Activated CD8-positive, alpha-beta T cell treated with anti-CD3 and anti-CD28 coated beads for 36 hours (primary cell): Measurements from ENCODE around the gene CA10. TPM values are rescaled to one million over a fixed set of nuclear protein-coding genes. Genes with fewer than 3 reads are reported as not detected.

ENCODE experiments used
- ATAC-seq: fragments of 200-7000 bp; cut with Tn5 transposase; one replicate; pipeline ENCODE4 v1.10.0; 2021; ENCODE audit warnings: mild to moderate bottlenecking, moderate library complexity
- CTCF ChIA-PET: fragments of 350-600 bp; sonication (Branson Sonifier 250); formaldehyde crosslinking; loops from one replicate; lab custom pipeline; 2021; ENCODE audit warnings: antibody characterized with exemption; lab: Charles Lee
- POLR2A ChIA-PET: fragments of 350-600 bp; sonication (Branson Sonifier 250); formaldehyde crosslinking; loops from one replicate; lab custom pipeline; 2021; ENCODE audit warnings: antibody characterized with exemption; lab: Charles Lee
- DNase-seq: peaks from one replicate; pipeline ENCODE4 v3.0.0-alpha.2; 2020
- H3K27ac Mint-ChIP-seq: one replicate; pipeline ENCODE4 v1.8.0; 2021; ENCODE audit warnings: mild to moderate bottlenecking, mixed read lengths
- H3K27me3 Mint-ChIP-seq: one replicate; pipeline ENCODE4 v1.8.0; 2021; ENCODE audit warnings: mixed read lengths
- H3K36me3 Mint-ChIP-seq: one replicate; pipeline ENCODE4 v1.8.0; 2021; ENCODE audit warnings: low read depth, mixed read lengths
- H3K4me1 Mint-ChIP-seq: one replicate; pipeline ENCODE4 v1.8.0; 2021; ENCODE audit warnings: low read depth, mixed read lengths
- H3K4me3 Mint-ChIP-seq: one replicate; pipeline ENCODE4 v1.8.0; 2021; ENCODE audit warnings: mild to moderate bottlenecking, moderate library complexity, mixed read lengths
- H3K9me3 Mint-ChIP-seq: one replicate; pipeline ENCODE4 v1.8.0; 2021; ENCODE audit warnings: mixed read lengths
- intact Hi-C: fragments of 100-400 bp; cut with micrococcal nuclease; formaldehyde crosslinking; loops from one replicate; pipeline ENCODE4 v1.10.0; 2022
- total RNA-seq, 2 experiments: library from RNA; stranded (reverse); gene quantifications; one replicate each; pipeline ENCODE4 v1.2.3, GENCODE V29; 2021
- TF ChIP-seq, protein P1 (sequence below): fragments of 200-600 bp; IDR thresholded peaks from one replicate; pipeline ENCODE4 v1.8.0; 2022; ENCODE audit warnings: antibody characterized with exemption, mild to moderate bottlenecking

The CA10 gene
- total RNA-seq, 2 experiments from 2014 or later: not detected

DNA sequence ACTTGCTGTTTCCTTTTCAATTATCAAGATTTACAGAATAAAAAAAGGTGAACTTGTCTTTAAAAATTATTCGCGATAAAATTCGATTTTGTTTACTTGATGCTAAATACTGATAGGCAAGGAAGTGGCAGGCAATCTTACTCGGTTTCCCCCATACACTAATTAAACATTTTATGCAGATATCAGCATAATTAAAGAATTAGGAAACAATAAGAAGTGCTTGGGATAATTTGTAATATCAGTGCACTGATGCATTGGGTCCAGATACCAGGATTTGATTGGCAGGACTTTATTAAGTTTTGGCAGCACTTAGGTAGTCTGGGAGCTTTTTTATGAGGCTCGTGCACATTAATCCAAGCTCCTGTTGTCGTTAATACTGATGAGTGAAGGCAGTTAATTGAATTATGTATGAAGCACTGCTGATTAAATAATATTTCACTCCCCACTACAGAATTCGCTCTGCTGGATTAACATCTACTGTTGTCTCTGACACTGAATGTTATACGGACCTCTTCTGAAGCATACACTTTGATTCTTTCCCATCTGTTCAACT lies 165.6 kb downstream of the CA10 start:
- H3K27ac Mint-ChIP-seq: no peak overlapping the region
- H3K4me1 Mint-ChIP-seq: no peaks in the 10 kb centered on the region
- H3K27me3 Mint-ChIP-seq: no peaks in the 10 kb centered on the region
- ATAC-seq (no peak), DNase-seq (no peak)
- ChIA-PET CTCF (no interaction called here), POLR2A (no interaction called here)
- intact Hi-C loops: no loop called here
- no peaks in the 10 kb centered on the region for H3K9me3 Mint-ChIP-seq
- no peaks in the 10 kb centered on the region for H3K36me3 Mint-ChIP-seq
- no peak overlapping the region for H3K4me3 Mint-ChIP-seq
- TF ChIP-seq, protein P1, sequence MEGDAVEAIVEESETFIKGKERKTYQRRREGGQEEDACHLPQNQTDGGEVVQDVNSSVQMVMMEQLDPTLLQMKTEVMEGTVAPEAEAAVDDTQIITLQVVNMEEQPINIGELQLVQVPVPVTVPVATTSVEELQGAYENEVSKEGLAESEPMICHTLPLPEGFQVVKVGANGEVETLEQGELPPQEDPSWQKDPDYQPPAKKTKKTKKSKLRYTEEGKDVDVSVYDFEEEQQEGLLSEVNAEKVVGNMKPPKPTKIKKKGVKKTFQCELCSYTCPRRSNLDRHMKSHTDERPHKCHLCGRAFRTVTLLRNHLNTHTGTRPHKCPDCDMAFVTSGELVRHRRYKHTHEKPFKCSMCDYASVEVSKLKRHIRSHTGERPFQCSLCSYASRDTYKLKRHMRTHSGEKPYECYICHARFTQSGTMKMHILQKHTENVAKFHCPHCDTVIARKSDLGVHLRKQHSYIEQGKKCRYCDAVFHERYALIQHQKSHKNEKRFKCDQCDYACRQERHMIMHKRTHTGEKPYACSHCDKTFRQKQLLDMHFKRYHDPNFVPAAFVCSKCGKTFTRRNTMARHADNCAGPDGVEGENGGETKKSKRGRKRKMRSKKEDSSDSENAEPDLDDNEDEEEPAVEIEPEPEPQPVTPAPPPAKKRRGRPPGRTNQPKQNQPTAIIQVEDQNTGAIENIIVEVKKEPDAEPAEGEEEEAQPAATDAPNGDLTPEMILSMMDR: no peak

DNA sequence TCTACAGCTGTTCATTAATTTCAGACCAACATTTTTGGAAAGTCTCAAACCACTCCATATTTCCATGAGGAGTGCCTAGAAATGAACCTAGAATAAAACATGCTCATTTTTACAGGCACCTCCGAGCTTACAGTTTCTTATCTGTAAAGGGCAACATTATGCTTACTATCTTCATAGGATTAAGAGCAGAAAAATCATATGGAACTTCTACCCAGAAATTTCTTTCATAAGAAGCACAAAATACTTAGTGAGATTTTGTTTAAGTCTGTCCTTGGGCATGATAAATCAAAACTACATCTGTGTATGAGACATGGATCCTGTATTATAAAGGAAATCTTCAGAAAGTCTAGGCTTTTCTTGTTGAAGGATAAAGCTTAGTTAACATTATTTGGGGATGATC lies 187.4 kb downstream of the CA10 start:
- TF ChIP-seq, protein P1: no peak
- no peaks in the 10 kb centered on the region for H3K36me3 Mint-ChIP-seq
- H3K27ac Mint-ChIP-seq: no peak overlapping the region
- no peak for DNase-seq
- intact Hi-C loops: no loop called here
- no peaks in the 10 kb centered on the region for H3K27me3 Mint-ChIP-seq
- POLR2A ChIA-PET: no interaction called here
- no peaks in the 10 kb centered on the region for H3K4me1 Mint-ChIP-seq
- H3K4me3 Mint-ChIP-seq: no peak overlapping the region
- ATAC-seq: no peak
- H3K9me3 Mint-ChIP-seq: peaks cover 1% of the 10 kb centered on the region
- CTCF ChIA-PET: no interaction called here

DNA sequence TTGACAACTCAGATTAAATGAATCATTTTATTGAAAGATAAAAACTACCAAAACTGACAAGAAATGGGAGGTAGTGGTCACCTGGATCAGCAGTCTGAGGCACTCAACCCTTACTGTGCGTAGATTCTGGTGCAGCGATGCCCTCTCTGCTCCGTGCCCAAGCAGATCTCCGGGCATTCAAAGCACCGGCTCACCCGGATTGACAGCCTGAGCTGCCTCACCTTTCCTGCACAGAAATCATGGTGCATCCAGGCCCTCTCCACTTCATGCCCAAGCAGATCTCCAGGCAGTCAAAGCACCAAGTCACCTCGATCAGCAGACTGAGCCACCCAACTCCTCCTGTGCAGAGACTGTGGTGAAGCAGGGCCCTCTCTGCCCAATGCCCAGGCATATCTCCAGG lies 196.8 kb downstream of the CA10 start:
- Mint-ChIP-seq H3K27ac (no peak overlapping the region), H3K9me3 (peaks cover 7% of the 10 kb centered on the region)
- POLR2A ChIA-PET: no interaction called here

DNA sequence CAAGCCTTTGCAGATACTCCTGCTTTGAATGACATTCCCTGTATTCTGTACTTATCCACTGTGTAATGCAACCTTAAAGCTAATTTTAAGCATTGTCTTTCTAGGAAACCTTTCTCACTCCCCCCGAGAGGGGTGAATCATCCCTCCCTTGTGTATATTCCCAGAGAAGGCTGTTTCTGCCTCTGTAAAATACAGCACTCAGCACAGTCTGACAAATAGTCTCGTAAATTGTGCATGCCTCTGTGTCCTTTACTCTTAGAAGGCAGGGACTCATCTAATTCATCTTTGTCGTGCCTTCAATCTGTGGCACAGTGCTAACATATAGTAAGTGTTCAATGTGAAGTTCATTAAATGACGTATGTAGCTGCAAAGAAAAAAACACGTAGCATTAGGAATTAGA lies 200.7 kb downstream of the CA10 start:
- TF ChIP-seq, protein P1: no peak
- H3K36me3 Mint-ChIP-seq: no peaks in the 10 kb centered on the region
- H3K4me1 Mint-ChIP-seq: no peaks in the 10 kb centered on the region
- H3K27me3 Mint-ChIP-seq: peaks cover 3% of the 10 kb centered on the region
- no peaks in the 10 kb centered on the region for H3K9me3 Mint-ChIP-seq
- no peak overlapping the region for H3K27ac Mint-ChIP-seq
- POLR2A ChIA-PET: no interaction called here
- CTCF ChIA-PET: no interaction called here
- DNase-seq (no peak), ATAC-seq (no peak)
- H3K4me3 Mint-ChIP-seq: no peak overlapping the region
- intact Hi-C loops: no loop called here

More for the DNA sequence above, 196.8 kb downstream of the CA10 start:
- no peak overlapping the region for H3K4me3 Mint-ChIP-seq
- intact Hi-C loops: no loop called here
- peaks cover 3% of the 10 kb centered on the region for H3K27me3 Mint-ChIP-seq
- no peaks in the 10 kb centered on the region for H3K4me1 Mint-ChIP-seq
- no peak for ATAC-seq
- TF ChIP-seq, protein P1: no peak
- H3K36me3 Mint-ChIP-seq: no peaks in the 10 kb centered on the region
- DNase-seq: no peak
- CTCF ChIA-PET: no interaction called here

DNA sequence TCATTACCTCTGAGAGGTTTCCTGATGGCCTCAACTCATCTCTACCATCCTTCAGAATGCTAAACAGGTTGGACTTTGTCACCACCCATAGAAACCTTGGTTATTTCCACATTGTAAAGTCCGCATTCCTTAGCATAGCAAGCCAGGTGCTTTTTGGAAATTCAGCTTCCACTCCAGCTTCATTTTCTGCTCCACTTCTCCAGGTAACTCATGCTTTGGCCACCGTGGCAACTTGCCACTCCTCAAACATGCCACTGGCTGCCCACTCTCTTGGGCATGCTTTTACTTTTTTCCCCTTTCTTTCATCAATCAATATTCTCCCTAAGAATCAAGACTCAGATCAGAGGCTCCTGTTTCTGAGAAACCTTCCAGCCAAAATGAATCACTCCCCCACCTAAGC lies 203.3 kb downstream of the CA10 start:
- H3K4me3 Mint-ChIP-seq: no peak overlapping the region
- intact Hi-C loops: no loop called here
- H3K9me3 Mint-ChIP-seq: no peaks in the 10 kb centered on the region
- POLR2A ChIA-PET: no interaction called here
- no peaks in the 10 kb centered on the region for H3K4me1 Mint-ChIP-seq
- no peaks in the 10 kb centered on the region for H3K36me3 Mint-ChIP-seq
- TF ChIP-seq, protein P1: no peak
- CTCF ChIA-PET: no interaction called here
- DNase-seq (no peak), ATAC-seq (no peak)
- no peak overlapping the region for H3K27ac Mint-ChIP-seq
- peaks cover 3% of the 10 kb centered on the region for H3K27me3 Mint-ChIP-seq
